Stimulated activated memory B cell treated with anti-CD40 and anti-IgM and Interleukin-4, amounts not matched to agents 10 μg/mL and 1 μg/mL and 100 μg/mL, for 72 hours (primary cell): ENCODE data around the gene VWA3A.
"Not testable (repeated sequence)": the region's sequence is repeated elsewhere in the genome, so short reads cannot be mapped to it uniquely, and the experiment has no call there.

Experiments used
- ATAC-seq: fragments of 150-1000 bp; cut with Tn5 transposase; 2 replicates; pipeline ENCODE4 v1.10.0; 2021
- H3K27ac Mint-ChIP-seq: one replicate; pipeline ENCODE4 v1.8.0; 2022; ENCODE audit warnings: mild to moderate bottlenecking, mixed read lengths
- H3K27me3 Mint-ChIP-seq: one replicate; pipeline ENCODE4 v1.8.0; 2022; ENCODE audit warnings: mixed read lengths
- H3K36me3 Mint-ChIP-seq: one replicate; pipeline ENCODE4 v1.8.0; 2022; ENCODE audit warnings: mixed read lengths
- H3K4me1 Mint-ChIP-seq: one replicate; pipeline ENCODE4 v1.8.0; 2022; ENCODE audit warnings: mixed read lengths
- H3K4me3 Mint-ChIP-seq: one replicate; pipeline ENCODE4 v1.8.0; 2022; ENCODE audit warnings: mild to moderate bottlenecking, moderate library complexity, mixed read lengths
- H3K9me3 Mint-ChIP-seq: one replicate; pipeline ENCODE4 v1.8.0; 2022; ENCODE audit warnings: mixed read lengths

VWA3A gene, protein sequence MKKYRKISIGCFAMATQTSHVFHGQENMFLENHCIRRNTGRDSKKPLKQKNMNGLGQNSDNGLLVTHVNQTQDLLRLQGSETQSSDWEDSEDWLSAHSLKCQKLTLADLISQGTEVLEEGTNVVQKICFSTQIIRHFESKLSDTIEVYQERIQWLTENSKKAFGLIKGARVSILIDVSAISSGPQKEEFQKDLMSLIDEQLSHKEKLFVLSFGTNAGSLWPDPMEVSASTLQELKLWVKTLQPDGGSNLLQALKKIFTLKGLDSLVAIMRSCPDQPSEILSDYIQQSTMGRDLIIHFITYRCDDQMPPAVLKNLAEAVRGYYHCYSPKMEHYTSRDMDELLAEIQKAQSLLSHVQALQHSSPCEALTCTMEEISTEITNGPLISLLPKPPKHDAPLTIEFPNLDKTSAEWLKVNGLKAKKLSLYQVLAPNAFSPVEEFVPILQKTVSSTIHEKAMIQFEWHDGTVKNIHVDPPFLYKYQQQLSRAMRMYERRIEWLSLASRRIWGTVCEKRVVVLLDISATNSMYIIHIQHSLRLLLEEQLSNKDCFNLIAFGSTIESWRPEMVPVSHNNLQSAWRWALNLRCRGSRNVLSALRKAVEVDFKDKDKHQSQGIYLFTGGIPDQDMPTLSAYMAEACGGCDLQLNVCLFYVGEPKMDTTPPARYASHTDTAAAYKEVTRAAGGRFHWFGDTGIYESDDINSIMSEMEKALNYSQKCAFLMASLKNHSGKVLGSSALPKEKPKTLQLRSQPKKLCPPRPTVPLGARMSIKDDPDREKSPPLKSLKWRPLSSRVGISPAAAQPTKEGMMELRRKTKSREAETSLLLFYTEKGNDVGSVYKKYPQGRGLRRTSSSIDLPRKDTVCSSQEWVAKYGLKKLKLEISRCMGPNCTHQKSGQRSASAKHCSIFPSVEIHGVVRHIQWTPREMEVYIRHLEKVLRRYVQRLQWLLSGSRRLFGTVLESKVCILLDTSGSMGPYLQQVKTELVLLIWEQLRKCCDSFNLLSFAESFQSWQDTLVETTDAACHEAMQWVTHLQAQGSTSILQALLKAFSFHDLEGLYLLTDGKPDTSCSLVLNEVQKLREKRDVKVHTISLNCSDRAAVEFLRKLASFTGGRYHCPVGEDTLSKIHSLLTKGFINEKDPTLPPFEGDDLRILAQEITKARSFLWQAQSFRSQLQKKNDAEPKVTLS

DNA sequence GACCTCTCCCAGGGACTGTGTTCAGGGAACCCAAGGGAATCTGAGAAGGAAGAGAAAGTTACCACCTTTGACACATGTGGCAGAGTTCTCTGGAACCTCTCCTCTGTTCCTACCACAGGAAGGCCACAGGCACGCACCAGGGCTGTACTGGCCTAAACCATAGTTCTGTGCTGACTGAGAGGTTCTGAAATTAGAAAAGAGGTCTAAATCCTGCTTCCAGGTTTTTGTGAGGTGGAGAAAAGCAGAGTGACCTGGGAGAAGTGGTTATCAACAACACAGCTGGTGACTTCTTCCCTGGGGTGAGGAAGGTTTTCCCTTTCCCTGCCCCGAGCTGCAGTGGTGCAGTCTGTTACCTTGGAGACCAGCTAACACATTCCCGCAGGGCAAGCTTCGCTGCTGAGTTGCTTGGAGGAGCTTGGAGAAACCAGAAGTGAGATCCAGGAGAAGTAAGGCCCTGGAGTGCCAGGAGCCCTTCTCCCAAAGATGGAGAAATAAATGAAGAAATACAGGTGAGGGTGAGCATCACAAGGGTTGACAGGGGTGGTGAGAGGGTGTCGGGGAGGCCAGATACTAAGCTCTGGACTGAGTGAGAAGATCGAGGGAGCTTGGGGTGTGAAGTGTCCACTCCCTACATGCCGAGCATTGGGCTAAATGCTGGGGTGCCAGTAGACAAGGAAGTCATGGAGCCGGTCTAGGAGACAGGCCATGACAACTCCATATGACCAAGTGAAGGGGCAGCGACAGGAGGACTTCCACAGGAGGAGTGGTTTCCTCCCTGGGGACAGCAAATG lies at the start of gene VWA3A:
TSS of gene VWA3A (plus strand) at position 399 of the 791 bp plus-strand sequence. CDS start at position 496, 97 bp downstream.
- H3K27me3 Mint-ChIP-seq = peaks cover 11% of the 10 kb centered on the region
- no peak within 1 kb of the TSS for H3K4me3 Mint-ChIP-seq
- H3K36me3 Mint-ChIP-seq = no peaks in the 10 kb centered on the region
- H3K27ac Mint-ChIP-seq = no peak within 1 kb of the TSS
- H3K9me3 Mint-ChIP-seq = no peaks in the 10 kb centered on the region
- no peak for ATAC-seq
- H3K4me1 Mint-ChIP-seq = no peaks in the 10 kb centered on the region

DNA sequence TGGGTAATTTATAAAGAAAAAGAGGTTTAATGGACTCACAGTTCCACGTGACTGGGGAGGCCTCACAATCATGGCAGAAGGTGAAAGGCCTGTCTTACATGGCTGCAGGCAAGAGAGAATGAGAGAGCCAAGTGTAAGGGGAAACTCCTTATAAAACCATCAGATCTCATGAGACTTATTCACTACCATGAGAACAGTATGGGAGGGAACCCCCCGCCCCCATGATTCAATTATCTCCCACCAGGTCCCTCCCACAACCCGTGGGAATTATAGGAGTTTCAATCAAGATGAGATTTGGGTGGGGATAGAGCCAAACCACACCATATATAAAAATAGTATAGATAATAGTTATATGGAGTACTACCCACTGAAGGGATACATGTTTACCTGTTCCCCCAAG lies 48.5 kb upstream of the VWA3A start:
- H3K4me3 Mint-ChIP-seq, H3K27ac Mint-ChIP-seq, ATAC-seq, H3K4me1 Mint-ChIP-seq, H3K36me3 Mint-ChIP-seq, H3K27me3 Mint-ChIP-seq, H3K9me3 Mint-ChIP-seq: not testable (repeated sequence)

DNA sequence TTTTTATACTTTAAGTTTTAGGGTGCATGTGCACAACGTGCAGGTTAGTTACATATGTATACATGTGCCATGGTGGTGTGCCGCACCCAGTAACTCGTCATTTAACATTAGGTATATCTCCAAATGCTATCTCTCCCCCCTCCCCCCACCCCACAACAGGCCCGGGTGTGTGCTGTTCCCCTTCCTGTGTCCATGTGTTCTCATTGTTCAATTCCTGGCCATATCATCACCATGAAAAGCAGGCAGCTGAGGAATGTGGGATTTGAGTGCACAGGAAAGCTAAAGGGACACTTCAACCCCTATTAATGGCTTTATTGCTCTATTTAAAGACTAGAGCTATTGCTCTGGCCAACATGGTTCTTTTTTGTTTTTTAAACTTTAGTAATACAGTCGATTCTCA lies 46.5 kb upstream of the VWA3A start:
- not testable (repeated sequence) for H3K27me3 Mint-ChIP-seq, ATAC-seq, H3K9me3 Mint-ChIP-seq

DNA sequence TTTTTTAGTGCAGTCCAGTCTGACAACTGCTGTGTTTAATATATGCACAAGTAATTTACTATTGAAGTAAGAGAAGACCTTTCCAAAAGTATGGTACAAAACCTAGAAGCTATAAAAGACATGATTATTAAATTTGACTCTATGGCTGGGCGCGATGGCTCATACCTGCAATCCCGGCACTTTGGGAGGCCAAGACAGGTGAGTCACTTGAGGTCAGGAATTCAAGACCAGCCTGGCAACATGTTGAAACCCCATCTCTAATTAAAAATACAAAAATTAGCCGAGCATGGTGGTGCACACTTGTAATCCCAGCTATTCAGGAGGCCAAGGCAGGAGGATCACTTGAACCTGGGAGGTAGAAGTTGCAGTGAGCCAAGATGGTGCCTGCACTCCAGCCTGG lies 41.4 kb upstream of the VWA3A start:
- no peak for ATAC-seq
- Mint-ChIP-seq H3K9me3 (no peaks in the 10 kb centered on the region), H3K27ac (no peak overlapping the region), H3K4me3 (no peak overlapping the region), H3K27me3 (no peaks in the 10 kb centered on the region), H3K36me3 (peaks cover 14% of the 10 kb centered on the region), H3K4me1 (peaks cover 19% of the 10 kb centered on the region)

More for the DNA sequence above, 46.5 kb upstream of the VWA3A start:
- not testable (repeated sequence) for H3K27ac Mint-ChIP-seq, H3K4me1 Mint-ChIP-seq, H3K36me3 Mint-ChIP-seq, H3K4me3 Mint-ChIP-seq

DNA sequence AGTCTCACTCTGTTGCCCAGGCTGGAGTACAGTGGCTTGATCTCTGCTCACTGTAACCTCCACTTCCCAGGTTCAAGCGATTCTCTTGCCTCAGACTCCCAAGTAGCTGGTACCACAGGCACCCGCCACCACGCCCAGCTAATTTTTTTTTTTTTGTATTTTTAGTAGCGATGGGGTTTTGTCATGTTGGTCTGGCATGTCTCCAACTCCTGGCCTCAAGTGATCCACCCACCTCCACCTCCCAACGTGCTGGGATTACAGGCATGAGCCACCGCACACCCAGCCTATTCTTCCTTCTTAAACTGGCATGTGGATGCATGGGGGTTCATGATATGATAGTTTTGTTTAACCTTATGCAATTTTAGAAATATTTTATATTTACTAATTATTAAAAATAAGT lies 39.4 kb upstream of the VWA3A start:
- no peaks in the 10 kb centered on the region for H3K27me3 Mint-ChIP-seq
- no peak overlapping the region for H3K4me3 Mint-ChIP-seq
- H3K4me1 Mint-ChIP-seq = peaks cover 19% of the 10 kb centered on the region
- no peak overlapping the region for H3K27ac Mint-ChIP-seq
- no peak for ATAC-seq
- no peaks in the 10 kb centered on the region for H3K9me3 Mint-ChIP-seq
- peaks cover 22% of the 10 kb centered on the region for H3K36me3 Mint-ChIP-seq

DNA sequence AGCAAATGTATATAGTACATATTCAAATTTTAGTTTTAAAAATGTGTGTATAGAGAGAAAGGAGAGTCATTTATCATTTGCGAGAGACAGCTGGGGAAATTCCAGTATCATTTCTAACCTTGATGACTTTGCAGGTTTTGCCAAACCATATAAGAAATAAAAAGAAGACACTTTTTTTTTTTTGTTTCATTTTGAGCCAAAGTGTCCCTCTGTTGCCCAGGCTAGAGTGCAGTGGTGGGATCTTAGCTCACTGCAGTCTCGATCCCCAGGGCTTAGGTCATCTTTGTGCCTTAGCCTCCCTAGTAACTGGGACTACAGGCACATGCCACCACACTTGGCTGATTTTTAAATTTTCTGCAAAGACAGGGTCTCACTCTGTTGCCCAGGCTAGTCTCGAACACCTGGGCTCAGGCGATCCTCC lies 38.4 kb upstream of the VWA3A start:
- ATAC-seq = no peak
- Mint-ChIP-seq H3K9me3 (peaks cover 5% of the 10 kb centered on the region), H3K4me3 (no peak overlapping the region), H3K27me3 (no peaks in the 10 kb centered on the region), H3K36me3 (peaks cover 30% of the 10 kb centered on the region), H3K27ac (no peak overlapping the region), H3K4me1 (peaks cover 25% of the 10 kb centered on the region)

DNA sequence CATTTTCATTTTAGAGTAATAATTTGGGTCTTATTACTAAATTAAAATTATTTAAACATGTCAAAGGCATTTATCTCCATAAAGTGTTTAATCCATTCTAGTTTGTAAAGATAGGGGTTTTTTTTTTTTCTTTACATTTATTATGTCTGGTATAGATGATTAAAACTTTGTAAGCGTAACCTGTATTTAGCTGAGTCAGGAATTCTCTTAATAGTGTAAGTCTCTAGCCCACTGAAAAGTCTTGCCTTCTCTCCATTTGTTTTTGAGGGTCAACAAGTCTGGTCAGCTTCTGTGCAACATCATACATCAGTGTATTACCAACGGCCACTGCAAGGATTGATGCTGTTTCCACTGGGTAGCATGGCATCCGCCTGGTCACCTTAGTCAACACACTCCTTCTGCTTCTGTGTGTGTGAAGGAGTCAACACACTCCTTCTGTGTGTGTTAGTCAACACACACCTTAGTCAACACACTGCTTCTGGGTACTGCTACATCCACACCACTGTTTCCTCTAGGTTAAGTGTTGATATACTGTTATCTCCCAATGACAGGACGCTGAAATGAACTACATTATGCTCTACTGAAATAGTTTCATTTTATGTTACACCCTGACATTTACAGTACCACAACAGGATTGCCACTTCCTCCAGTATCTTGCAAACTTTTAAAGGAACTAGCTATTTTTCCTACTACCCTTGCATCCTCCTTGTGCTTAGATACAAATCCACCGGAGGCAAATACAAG lies 37.3 kb upstream of the VWA3A start:
- H3K27me3 Mint-ChIP-seq = no peaks in the 10 kb centered on the region
- no peak overlapping the region for H3K27ac Mint-ChIP-seq
- H3K4me3 Mint-ChIP-seq = no peak overlapping the region
- H3K36me3 Mint-ChIP-seq = peaks cover 30% of the 10 kb centered on the region
- no peak for ATAC-seq
- H3K4me1 Mint-ChIP-seq = peaks cover 25% of the 10 kb centered on the region
- peaks cover 5% of the 10 kb centered on the region for H3K9me3 Mint-ChIP-seq

DNA sequence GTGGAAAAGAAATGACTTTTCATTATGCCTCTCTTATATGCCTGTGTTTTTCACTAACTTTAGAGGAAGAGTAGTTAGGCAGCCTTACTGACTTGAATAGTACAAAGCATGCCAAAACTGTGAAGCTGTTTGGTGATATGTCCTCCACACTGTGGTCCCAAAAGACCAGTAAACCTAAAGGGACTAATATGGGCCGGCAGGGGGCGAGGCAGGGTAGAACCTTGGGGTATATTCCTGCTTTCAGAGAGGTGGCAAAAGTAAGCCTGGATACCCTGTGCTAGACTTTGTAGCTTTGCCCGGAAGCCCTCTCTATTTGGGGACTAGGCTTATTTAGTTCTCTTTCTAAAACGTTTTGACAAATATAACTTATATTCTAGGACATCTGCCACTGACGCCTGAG lies 36.5 kb upstream of the VWA3A start:
- Mint-ChIP-seq H3K9me3 (peaks cover 5% of the 10 kb centered on the region), H3K27ac (no peak overlapping the region)
- no peak for ATAC-seq

DNA sequence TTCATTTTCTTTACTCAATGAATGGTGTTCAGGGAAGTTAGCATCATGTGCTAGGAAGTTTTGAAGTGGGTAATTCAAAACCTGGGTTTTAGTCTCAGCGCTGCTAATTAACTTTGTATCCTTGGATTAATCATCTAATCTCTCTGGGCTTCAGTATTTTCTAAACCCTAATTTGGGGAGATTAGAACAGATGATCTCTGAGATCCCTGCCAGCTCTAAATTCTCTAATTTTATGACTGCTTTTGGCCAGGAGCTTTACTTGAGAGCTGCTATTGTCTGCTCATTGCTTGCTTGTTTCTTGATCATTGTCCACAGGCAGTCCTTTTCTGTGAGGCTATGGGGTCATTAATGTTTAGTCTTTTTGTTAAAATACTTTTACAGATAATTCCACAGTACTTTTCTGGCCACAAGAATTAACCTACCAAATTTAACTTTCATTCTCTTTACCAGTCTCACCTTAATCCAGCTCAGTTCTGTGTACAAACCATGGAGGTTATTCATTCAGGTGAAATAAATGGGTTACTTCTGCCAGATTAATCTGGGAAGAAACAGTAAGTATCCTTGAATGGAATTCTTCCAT lies 28.4 kb upstream of the VWA3A start:
- H3K4me3 Mint-ChIP-seq = no peak overlapping the region
- H3K27me3 Mint-ChIP-seq = no peaks in the 10 kb centered on the region
- no peak overlapping the region for H3K27ac Mint-ChIP-seq
- no peak for ATAC-seq
- no peaks in the 10 kb centered on the region for H3K4me1 Mint-ChIP-seq
- H3K9me3 Mint-ChIP-seq = peaks cover 5% of the 10 kb centered on the region
- H3K36me3 Mint-ChIP-seq = peaks cover 28% of the 10 kb centered on the region

More for the DNA sequence above, 36.5 kb upstream of the VWA3A start:
- H3K36me3 Mint-ChIP-seq = peaks cover 30% of the 10 kb centered on the region
- H3K4me1 Mint-ChIP-seq = peaks cover 25% of the 10 kb centered on the region
- no peaks in the 10 kb centered on the region for H3K27me3 Mint-ChIP-seq
- no peak overlapping the region for H3K4me3 Mint-ChIP-seq

DNA sequence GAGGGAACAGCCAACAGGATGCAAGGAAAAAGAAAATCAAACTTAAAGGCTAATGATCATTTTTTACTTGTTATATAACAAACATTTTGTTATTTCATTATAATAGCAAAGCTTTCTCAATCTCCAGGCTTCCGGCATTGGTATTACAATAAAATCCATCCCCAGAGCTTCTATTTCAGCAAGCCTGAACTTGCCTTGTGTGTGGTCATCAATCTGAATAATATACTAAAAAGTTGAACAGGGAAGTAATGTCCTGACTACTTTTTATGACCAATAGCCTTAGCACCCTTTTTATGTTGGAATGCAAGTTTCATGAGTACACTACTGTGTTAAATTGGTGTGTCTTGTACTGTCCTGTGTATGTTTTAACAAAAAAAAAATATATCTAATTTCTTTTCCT lies 27.1 kb upstream of the VWA3A start:
- Mint-ChIP-seq H3K27me3 (no peaks in the 10 kb centered on the region), H3K36me3 (peaks cover 28% of the 10 kb centered on the region), H3K4me3 (no peak overlapping the region), H3K27ac (no peak overlapping the region), H3K4me1 (no peaks in the 10 kb centered on the region), H3K9me3 (peaks cover 5% of the 10 kb centered on the region)
- ATAC-seq = no peak

DNA sequence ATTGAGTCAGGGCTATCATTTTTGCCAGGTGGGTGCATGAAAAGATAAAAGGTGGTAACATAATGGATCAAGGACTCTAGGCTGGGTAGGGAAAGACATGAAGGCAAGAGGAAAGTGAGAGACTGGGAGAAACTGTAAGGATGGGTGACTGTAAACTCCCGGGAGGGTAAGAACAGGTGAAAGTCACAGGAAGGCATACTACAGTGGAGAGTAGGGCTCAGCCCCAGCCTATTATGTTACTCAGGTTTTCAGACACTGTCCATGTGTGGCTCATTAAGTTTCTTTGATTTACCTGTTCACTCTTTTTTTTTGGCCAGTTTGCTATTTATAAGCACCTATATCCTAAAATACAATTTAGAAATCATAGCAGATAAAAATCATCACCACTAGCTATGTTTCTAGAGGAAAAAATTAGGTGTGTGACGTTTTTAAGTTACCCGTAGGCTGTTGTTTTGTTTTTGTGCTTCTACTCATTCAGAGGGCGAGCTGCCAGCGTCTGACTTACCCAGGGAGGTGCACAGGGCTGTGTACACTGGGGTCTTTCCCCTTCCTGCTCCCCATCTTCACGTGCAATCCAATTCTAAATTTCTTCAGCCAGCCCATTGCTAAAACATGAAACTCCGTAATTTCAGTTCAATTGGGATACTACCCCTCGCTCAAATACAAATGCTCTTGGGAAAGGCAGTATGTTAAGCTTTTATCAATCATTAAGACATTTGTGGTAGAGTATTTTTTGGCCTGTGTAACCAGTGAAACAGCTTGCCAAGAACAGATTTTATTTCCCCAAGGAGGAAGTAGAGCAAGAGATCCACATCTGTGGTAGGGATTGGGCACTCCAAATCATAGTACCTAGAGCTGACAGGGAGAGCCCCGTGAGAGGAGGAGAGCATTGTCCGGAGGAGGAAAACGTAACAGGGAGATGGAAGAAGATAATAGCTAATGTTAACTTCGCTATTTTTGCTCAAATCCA lies 21.7 kb upstream of the VWA3A start:
- Mint-ChIP-seq H3K4me1 (no peaks in the 10 kb centered on the region), H3K27me3 (no peaks in the 10 kb centered on the region), H3K9me3 (peaks cover 5% of the 10 kb centered on the region), H3K4me3 (no peak overlapping the region), H3K27ac (no peak overlapping the region), H3K36me3 (peaks cover 21% of the 10 kb centered on the region)
- no peak for ATAC-seq

DNA sequence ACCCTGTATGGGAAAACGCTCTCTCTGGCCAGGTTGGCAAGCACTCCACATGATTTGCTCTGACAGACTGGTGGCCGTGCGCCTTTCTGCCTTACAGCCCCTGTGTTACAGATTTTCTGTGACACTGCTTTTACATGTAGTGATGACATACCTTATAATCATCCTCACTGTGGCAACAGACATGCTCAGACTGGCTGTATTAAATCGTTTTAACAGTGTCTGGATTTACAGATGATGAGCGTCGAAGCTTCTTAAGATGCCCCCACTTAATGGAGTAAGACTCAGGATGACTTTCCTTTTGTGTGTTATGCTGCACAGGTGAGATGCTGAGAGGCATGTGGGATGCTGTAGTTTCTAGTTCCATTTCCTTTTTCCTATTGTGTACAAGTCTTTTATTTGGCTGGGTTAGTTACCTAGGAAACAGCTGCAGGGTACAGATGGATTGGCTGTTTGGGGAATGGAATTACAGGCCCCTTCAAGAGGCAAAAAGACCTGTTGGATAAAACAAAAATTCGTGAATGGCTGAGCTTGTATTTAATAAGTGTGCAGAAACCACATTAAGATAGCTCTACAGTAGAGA lies 20.9 kb upstream of the VWA3A start:
- Mint-ChIP-seq H3K36me3 (peaks cover 13% of the 10 kb centered on the region), H3K4me1 (no peaks in the 10 kb centered on the region), H3K4me3 (no peak overlapping the region), H3K27me3 (no peaks in the 10 kb centered on the region), H3K9me3 (peaks cover 5% of the 10 kb centered on the region), H3K27ac (no peak overlapping the region)
- ATAC-seq = no peak

DNA sequence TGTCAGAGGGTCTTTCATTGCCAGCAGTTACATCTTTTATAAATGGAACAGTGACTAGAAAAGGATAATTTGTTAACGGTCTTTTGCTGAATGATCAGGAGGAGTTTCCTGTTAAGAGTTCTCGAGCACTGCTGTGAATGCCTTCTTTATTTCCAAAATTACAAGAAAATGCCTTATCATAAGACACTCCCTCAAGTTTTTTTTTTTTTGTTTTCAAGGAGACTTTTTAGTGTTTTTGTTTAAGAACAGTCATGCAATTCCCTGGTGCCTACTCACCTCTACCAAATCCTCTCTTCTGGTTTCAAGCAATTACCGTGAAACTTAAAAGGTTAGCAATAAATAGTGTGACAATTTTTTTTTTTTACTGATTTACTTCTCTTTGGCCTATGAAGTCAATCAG lies 19.0 kb upstream of the VWA3A start:
- H3K4me1 Mint-ChIP-seq = no peaks in the 10 kb centered on the region
- no peak overlapping the region for H3K4me3 Mint-ChIP-seq
- H3K27ac Mint-ChIP-seq = no peak overlapping the region
- H3K27me3 Mint-ChIP-seq = no peaks in the 10 kb centered on the region
- no peaks in the 10 kb centered on the region for H3K9me3 Mint-ChIP-seq
- no peaks in the 10 kb centered on the region for H3K36me3 Mint-ChIP-seq
- no peak for ATAC-seq
